ENCODE measurements around the gene ME3.
"Not testable (repeated sequence)": the region's sequence is repeated elsewhere in the genome, so short reads cannot be mapped to it uniquely, and the experiment has no call there.

Gene ME3

GRCh38 chr11:86433361-86434095, 238.9 kb downstream of the ME3 start:
- not testable (repeated sequence) for DNase-seq (ENCODE audit: low read depth in 2 of 2)

- no peak for DNase-seq (ENCODE audit: low read depth in 2 of 2)
Measured at GRCh38 chr11:86431258-86431657, 241.2 kb downstream of the ME3 start.

GRCh38 chr11:86427441-86427840, 245.0 kb downstream of the ME3 start:
- no peak for DNase-seq (ENCODE audit: low read depth in 2 of 2)

DNA sequence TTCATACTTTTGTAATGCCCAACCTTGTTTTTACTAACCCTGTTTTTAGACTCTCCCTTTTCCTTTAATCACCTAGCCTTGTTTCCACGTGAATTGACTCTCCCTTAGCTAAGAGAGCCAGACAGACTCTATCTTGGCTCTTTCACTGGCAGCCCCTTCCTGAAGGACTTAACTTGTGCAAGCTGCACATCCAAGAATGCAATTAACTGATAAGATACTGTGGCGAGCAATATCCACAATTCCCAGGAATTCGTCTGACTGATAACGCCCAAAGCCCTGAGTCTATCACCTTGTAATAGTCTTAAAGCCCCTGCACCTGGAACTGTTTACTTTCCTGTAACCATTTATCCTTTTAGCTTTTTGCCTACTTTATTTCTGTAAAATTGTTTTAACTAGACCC, 248.9 kb downstream of the ME3 start:
- DNase-seq (ENCODE audit: low read depth in 2 of 2), result not testable (repeated sequence)

- DNase-seq (ENCODE audit: low read depth in 2 of 2), result no peak
Measured at GRCh38 chr11:86422371-86422770, 250.0 kb downstream of the ME3 start.

- no peak for DNase-seq (ENCODE audit: low read depth in 2 of 2)
Measured at GRCh38 chr11:86421946-86422345, 250.5 kb downstream of the ME3 start.

DNA sequence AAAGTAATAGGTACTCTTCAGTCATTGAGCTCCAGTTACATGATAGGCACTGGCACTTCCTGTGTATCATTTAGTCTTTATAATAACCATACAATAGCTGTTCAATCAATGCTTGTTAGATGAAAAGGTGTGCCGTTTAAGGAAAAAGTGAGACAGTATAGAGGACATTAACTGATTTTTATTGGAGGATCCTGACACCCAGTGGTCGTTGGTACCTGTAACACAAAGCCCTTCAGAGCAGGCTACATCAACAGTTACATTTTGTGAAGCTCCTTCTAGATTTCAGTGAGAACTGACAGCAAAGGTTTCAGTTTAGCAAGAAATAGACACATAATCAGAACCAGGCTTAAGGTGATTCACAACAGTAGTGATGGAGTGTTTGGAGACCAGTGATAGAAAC, 253.5 kb downstream of the ME3 start:
- no peak for DNase-seq (ENCODE audit: low read depth in 2 of 2)

DNA sequence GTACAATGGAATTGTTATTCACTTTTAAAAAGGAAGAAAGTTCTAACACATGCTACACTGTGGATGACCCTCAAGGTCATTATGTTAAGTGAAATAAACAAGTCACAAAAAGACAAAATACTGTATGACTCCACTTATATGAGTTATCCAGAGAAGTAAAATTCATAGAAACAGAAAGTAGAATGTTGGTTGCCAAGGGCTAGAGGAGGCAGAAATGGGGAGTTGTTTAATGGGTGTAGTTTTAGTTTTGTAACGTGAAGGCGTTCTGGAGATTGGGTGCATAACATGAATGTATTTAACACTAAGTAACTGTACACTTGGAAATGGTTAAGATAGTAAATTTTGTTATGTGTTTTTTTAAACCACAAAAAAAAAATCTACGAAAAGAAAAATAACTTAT, 253.9 kb downstream of the ME3 start:
- DNase-seq (ENCODE audit: low read depth in 2 of 2), result no peak

DNA sequence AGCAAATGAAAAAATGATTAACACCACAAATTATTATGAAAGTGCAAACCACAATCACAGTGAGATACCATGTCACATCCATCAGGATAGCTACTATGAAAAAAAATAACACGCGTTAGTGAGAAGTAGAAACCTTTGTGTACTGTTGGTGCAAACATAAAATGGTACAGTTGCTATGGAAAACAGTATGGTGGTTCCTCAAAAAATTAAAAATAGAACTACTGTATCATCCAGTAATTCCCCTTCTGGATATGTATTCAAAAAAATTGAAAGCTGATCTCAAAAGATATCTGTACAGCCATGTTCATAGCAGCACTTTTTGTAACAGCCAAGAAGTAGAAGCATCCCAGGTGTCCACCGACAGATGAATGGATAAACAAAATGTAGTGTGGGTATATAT, 254.3 kb downstream of the ME3 start:
- DNase-seq (ENCODE audit: low read depth in 2 of 2), result no peak

- DNase-seq (ENCODE audit: low read depth in 2 of 2), result not testable (repeated sequence)
Measured at GRCh38 chr11:86416951-86417350, 255.5 kb downstream of the ME3 start.

GRCh38 chr11:86416494-86416893, 255.9 kb downstream of the ME3 start:
- no peak for DNase-seq (ENCODE audit: low read depth in 2 of 2)

GRCh38 chr11:86415026-86415425, 257.4 kb downstream of the ME3 start:
- no peak for DNase-seq (ENCODE audit: low read depth in 2 of 2)

DNA sequence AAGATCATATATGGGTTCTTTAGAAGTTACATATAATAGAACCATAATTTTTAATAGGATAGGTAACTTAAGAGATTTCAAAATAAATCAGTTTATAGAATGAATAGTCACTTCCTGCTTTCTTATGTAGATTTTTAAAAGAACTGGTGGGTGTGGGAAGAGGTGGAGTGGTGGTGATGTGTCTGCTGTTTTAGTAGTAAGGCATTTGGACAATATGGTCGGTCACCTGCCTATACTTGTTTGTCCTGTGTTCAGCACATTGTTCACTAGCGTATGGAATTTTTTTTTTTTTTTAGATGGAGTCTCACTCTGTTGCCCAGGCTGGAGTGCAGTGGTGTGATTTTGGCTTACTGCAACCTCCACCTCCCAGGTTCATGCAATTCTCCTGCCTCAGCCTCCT, 258.4 kb downstream of the ME3 start:
- DNase-seq (ENCODE audit: low read depth in 2 of 2), result no peak

DNA sequence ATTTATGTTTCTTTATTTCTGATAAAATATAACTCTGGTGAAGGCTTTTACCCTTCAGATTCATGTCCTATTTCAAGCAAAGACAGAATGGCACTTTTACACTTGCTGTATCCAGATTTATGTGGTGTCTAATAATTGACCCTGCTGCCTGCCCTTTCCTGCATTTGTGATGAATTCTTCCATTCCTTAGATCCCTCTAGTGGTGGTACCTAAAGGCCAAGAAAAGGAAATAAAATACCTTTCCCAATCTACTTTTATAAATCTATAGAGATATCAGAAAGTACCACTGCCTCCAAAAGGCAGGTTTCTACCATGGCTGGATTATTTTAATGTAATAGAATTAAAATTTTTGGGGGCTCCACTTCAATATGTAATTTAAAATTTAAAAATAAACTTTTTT, 263.6 kb downstream of the ME3 start:
- no peak for DNase-seq (ENCODE audit: low read depth in 2 of 2)

GRCh38 chr11:86403458-86403857, 269.0 kb downstream of the ME3 start:
- no peak for DNase-seq (ENCODE audit: low read depth in 2 of 2)

- no peak for DNase-seq (ENCODE audit: low read depth in 2 of 2)
Measured at GRCh38 chr11:86398106-86398505, 274.3 kb downstream of the ME3 start.

- DNase-seq (ENCODE audit: low read depth in 2 of 2), result no peak
Measured at GRCh38 chr11:86397351-86397750, 275.1 kb downstream of the ME3 start.

GRCh38 chr11:86396396-86396795, 276.0 kb downstream of the ME3 start:
- DNase-seq (ENCODE audit: low read depth in 2 of 2), result no peak

- DNase-seq (ENCODE audit: low read depth in 2 of 2), result no peak
Measured at GRCh38 chr11:86395061-86395551, 277.3 kb downstream of the ME3 start.
